ENCODE measurements around the gene STIM1.
A peak's percentile ranks its signal among the peaks of the same experiment; 100 is the strongest.

The STIM1 gene

GRCh38 chr11:3853899-3854659, 1.4 kb upstream of the STIM1 start:
- DNase-seq (ENCODE audit: low read depth): peak; percentile 92
- peak overlapping the region; percentile 80 for H3K4me3 ChIP-seq (ENCODE audit: low read depth, low read length)
- TF ChIP-seq, protein P1, sequence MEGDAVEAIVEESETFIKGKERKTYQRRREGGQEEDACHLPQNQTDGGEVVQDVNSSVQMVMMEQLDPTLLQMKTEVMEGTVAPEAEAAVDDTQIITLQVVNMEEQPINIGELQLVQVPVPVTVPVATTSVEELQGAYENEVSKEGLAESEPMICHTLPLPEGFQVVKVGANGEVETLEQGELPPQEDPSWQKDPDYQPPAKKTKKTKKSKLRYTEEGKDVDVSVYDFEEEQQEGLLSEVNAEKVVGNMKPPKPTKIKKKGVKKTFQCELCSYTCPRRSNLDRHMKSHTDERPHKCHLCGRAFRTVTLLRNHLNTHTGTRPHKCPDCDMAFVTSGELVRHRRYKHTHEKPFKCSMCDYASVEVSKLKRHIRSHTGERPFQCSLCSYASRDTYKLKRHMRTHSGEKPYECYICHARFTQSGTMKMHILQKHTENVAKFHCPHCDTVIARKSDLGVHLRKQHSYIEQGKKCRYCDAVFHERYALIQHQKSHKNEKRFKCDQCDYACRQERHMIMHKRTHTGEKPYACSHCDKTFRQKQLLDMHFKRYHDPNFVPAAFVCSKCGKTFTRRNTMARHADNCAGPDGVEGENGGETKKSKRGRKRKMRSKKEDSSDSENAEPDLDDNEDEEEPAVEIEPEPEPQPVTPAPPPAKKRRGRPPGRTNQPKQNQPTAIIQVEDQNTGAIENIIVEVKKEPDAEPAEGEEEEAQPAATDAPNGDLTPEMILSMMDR (IDR thresholded peaks at IDR 0.05; ENCODE audit: insufficient read depth, low read depth, low read length, missing control alignments): no peak

- TF ChIP-seq, protein P1 (IDR thresholded peaks at IDR 0.05; ENCODE audit: insufficient read depth, low read depth, low read length, missing control alignments): no peak
- no peak for DNase-seq (ENCODE audit: low read depth)
- H3K4me3 ChIP-seq (ENCODE audit: low read depth, low read length): peak overlapping the region; percentile 80
These were observed 846 bp upstream of the STIM1 start for GRCh38 chr11:3854660-3854976.

DNA sequence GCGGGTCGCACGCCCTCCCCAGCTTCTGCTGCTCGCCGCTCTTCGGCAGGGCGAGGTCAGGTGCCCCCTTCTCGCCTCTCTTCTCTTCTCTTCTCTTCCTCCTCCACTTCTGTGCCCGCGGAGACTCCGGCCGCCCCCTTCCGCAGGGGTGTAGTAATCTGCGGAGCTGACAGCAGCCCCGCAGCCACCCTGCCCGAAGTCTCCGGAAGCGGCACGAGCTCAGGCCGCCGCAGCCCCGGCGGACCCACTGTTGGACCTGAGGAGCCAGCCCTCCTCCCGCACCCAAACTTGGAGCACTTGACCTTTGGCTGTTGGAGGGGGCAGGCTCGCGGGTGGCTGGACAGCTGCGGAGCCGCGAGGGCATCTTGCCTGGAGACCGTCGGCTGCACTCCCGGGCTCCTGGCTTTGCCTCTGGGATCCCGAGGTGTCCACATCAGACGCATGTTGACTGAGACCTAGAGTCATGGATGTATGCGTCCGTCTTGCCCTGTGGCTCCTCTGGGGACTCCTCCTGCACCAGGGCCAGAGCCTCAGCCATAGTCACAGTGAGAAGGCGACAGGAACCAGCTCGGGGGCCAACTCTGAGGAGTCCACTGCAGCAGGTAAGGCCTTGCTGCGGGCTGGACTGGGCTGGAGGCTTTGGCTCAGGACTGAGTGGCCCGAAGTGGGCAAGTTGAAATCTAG, 486 bp downstream of the STIM1 start:
- H3K4me3 ChIP-seq (ENCODE audit: low read depth, low read length): peak overlapping the region; percentile 80
- TF ChIP-seq, protein P1 (IDR thresholded peaks at IDR 0.05; ENCODE audit: insufficient read depth, low read depth, low read length, missing control alignments): no peak
- DNase-seq (ENCODE audit: low read depth): peak; percentile 63

GRCh38 chr11:3856856-3857553, 1.5 kb downstream of the STIM1 start:
- peak overlapping the region; percentile 80 for H3K4me3 ChIP-seq (ENCODE audit: low read depth, low read length)
- TF ChIP-seq, protein P1 (IDR thresholded peaks at IDR 0.05; ENCODE audit: insufficient read depth, low read depth, low read length, missing control alignments): no peak
- DNase-seq (ENCODE audit: low read depth): no peak

GRCh38 chr11:3857628-3858027, 2.2 kb downstream of the STIM1 start:
- TF ChIP-seq, protein P1 (IDR thresholded peaks at IDR 0.05; ENCODE audit: insufficient read depth, low read depth, low read length, missing control alignments): no peak
- DNase-seq (ENCODE audit: low read depth): no peak
- H3K4me3 ChIP-seq (ENCODE audit: low read depth, low read length): peak overlapping the region; percentile 80

GRCh38 chr11:3859373-3859881, 4.0 kb downstream of the STIM1 start:
- peak overlapping the region; percentile 80 for H3K4me3 ChIP-seq (ENCODE audit: low read depth, low read length)
- TF ChIP-seq, protein P1 (IDR thresholded peaks at IDR 0.05; ENCODE audit: insufficient read depth, low read depth, low read length, missing control alignments): no peak
- peak; percentile 81 for DNase-seq (ENCODE audit: low read depth)

Data from GM12865 (cell line).